ENCODE results near the gene IFIT3. TPM values are rescaled to one million over a fixed set of nuclear protein-coding genes. Genes with fewer than 3 reads are reported as not detected.

The IFIT3 gene
- polyA plus RNA-seq, 2 of the 4 experiments (the other 2 are of a cell fraction), result 1.5 to 2.1 TPM

DNA sequence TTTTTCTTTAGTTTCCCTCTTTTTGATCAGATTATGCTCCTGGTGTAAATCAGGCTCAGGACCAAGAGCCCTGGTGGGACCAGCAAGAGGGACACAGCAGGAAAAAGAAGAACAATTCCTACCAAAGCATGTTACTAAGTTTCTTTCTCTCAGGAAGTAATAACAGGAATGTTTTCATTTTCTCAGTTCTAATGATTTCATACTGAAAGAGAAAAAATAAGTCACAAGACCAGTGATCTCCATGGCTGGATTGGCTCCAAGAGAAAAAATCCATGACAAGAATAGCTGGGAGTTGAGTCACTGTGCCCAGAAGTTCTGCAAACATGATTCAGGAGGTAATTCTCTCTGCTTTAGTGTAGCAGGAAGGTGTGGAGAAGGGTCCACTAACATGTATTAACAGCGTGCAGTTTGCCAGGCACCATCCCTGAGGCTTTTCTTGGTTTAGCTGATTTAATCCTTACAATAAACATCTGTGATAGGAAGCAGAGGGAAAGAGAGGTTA, 49.7 kb upstream of the IFIT3 start (continued):
- TF ChIP-seq NFE2L2 (conservative IDR thresholded peaks at IDR 0.05; ENCODE audit: low read length) (no peak), HOXB5 (CRISPR knock-in tag; IDR thresholded peaks at IDR 0.05) (no peak), GATA3 (IDR thresholded peaks at IDR 0.05; ENCODE audit: borderline replicate concordance) (peak; percentile 79; the same call in 1 of the 2 replicates)

DNA sequence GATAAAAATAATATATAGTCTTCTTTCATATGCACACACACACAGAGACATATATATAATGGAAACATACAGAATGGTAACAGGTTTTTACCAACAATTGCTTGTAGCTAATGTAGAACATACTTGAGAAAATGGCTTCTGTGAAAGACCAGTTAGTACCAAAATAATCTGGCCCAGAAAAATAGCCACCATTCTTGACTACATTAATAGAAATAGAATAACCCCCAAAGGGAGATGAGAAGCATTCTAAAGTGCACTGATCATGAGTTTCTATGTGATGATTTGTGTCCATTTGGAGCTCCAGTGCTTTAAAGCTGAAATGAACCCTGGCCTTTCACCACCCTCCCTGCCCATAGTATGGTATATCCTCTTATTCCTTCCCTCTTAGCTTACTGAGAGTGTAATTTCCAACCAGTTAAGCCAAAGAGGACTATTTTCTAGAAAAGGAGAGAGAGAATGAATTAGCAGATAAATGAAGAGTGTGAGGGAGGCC, 48.9 kb upstream of the IFIT3 start:
- no peak for ATAC-seq
- H3K27ac ChIP-seq, result peak overlapping the region; percentile 86 to 87
- no peak for DNase-seq (ENCODE audit: low read depth in 1 of 2, low spot score in 1 of 2)
- H3K4me1 ChIP-seq, result peaks cover 65% of the 10 kb centered on the region
- H3K4me2 ChIP-seq, result peak overlapping the region; percentile 79
- no peaks in the 10 kb centered on the region for H3K9me3 ChIP-seq
- H3K4me3 ChIP-seq, result no peak overlapping the region
- ChIA-PET POLR2A (interaction anchor here (0.9 to 1.9 kb wide), 2 partner anchors 23 to 49 kb away, joined by 3 to 12 read pairs; partner anchors contain the start of genes IFIT2 and IFIT3), CTCF (no interaction called here)
- TF ChIP-seq HOXB5 (CRISPR knock-in tag; IDR thresholded peaks at IDR 0.05), result no peak
- no peak for TF ChIP-seq SREBF2 (IDR thresholded peaks at IDR 0.05)
- TF ChIP-seq TFCP2L1 (CRISPR knock-in tag; IDR thresholded peaks at IDR 0.05), result no peak
- TF ChIP-seq, protein P1, sequence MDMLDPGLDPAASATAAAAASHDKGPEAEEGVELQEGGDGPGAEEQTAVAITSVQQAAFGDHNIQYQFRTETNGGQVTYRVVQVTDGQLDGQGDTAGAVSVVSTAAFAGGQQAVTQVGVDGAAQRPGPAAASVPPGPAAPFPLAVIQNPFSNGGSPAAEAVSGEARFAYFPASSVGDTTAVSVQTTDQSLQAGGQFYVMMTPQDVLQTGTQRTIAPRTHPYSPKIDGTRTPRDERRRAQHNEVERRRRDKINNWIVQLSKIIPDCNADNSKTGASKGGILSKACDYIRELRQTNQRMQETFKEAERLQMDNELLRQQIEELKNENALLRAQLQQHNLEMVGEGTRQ (IDR thresholded peaks at IDR 0.05), result no peak
- no peak for TF ChIP-seq RAD21 (conservative IDR thresholded peaks at IDR 0.05 in 1 of 2, IDR thresholded peaks at IDR 0.05 in 1 of 2)
- no peak for TF ChIP-seq ZFP36 (IDR thresholded peaks at IDR 0.05; ENCODE audit: borderline replicate concordance, partially characterized antibody)
- TF ChIP-seq FOSL2 (IDR thresholded peaks at IDR 0.05), result no peak
- no peak for TF ChIP-seq FOSL2 (CRISPR knock-in tag; IDR thresholded peaks at IDR 0.05)
- no peak for TF ChIP-seq MAFK (IDR thresholded peaks at IDR 0.05; ENCODE audit: partially characterized antibody)
- TF ChIP-seq FOXS1 (CRISPR knock-in tag; IDR thresholded peaks at IDR 0.05), result no peak
- TF ChIP-seq EHF (CRISPR knock-in tag; IDR thresholded peaks at IDR 0.05), result no peak
- no peak for TF ChIP-seq ELK1 (IDR thresholded peaks at IDR 0.05; ENCODE audit: low read depth, low read length)
- TF ChIP-seq ESRRA (IDR thresholded peaks at IDR 0.05; ENCODE audit: borderline replicate concordance, low read length), result no peak
- TF ChIP-seq CEBPB (IDR thresholded peaks at IDR 0.05), result no peak
- TF ChIP-seq MAX (IDR thresholded peaks at IDR 0.05), result no peak
- TF ChIP-seq EHMT2 (IDR thresholded peaks at IDR 0.05; ENCODE audit: low read depth), result no peak
- no peak for TF ChIP-seq CBX2 (IDR thresholded peaks at IDR 0.05; ENCODE audit: borderline replicate concordance, low read depth)
- TF ChIP-seq MYC (IDR thresholded peaks at IDR 0.05; ENCODE audit: borderline replicate concordance, low read length), result no peak
- TF ChIP-seq RCOR1 (IDR thresholded peaks at IDR 0.05; ENCODE audit: low read depth, low read length), result no peak
- no peak for FAIRE-seq

GRCh38 chr10:89279421-89279869, 48.4 kb upstream of the IFIT3 start:
- no peaks in the 10 kb centered on the region for H3K9me3 ChIP-seq
- no peak overlapping the region for H3K4me3 ChIP-seq
- POLR2A ChIA-PET, result interaction anchor here (0.9 to 1.9 kb wide), 2 partner anchors 22 to 48 kb away, joined by 3 to 12 read pairs; partner anchors contain the start of genes IFIT2 and IFIT3
- WGBS (ENCODE audit: missing lambda C conversion rate), result 10% methylated on average over 1 of the region's 1 CpG
- CTCF ChIA-PET, result no interaction called here
- peak overlapping the region; percentile 79 for H3K4me2 ChIP-seq
- H3K4me1 ChIP-seq, result peaks cover 69% of the 10 kb centered on the region
- DNase-seq (ENCODE audit: low read depth in 1 of 2, low spot score in 1 of 2) (peak in 1 of 2 experiments; percentile 30), FAIRE-seq (peak; percentile 86), ATAC-seq (no peak)
- H3K27ac ChIP-seq, result peak overlapping the region; percentile 86 to 87
- TF ChIP-seq PBX3 (IDR thresholded peaks at IDR 0.05) (no peak), RFX5 (IDR thresholded peaks at IDR 0.05) (no peak), GATA3 (IDR thresholded peaks at IDR 0.05; ENCODE audit: borderline replicate concordance) (peak; percentile 51; the same call in 1 of the 2 replicates), BHLHE40 (IDR thresholded peaks at IDR 0.05; ENCODE audit: low read depth, low read length) (no peak), EHMT2 (IDR thresholded peaks at IDR 0.05; ENCODE audit: low read depth) (no peak), MAZ (IDR thresholded peaks at IDR 0.05; ENCODE audit: borderline replicate concordance, low read depth, low read length) (no peak), ELK1 (IDR thresholded peaks at IDR 0.05; ENCODE audit: low read depth, low read length) (no peak), JUN (IDR thresholded peaks at IDR 0.05) (no peak), HMGXB4 (CRISPR knock-in tag; IDR thresholded peaks at IDR 0.05; ENCODE audit: borderline replicate concordance) (no peak), E2F6 (IDR thresholded peaks at IDR 0.05; ENCODE audit: borderline replicate concordance, low read depth) (0 out of 2 replicates have a peak, but pooled peaks have one; percentile 35), EHF (CRISPR knock-in tag; IDR thresholded peaks at IDR 0.05) (no peak)

Measured in A549 (cell line).